IMR-90 (cell line): ENCODE data around the gene SORL1. TPM values are rescaled to one million over a fixed set of nuclear protein-coding genes. Genes with fewer than 3 reads are reported as not detected.

Source experiments
- ATAC-seq: fragments of 200-7000 bp; cut with Tn5 transposase; 2 replicates; pipeline ENCODE4 v1.9.1; 2020; ENCODE audit warnings: low read depth, mild to moderate bottlenecking, moderate library complexity
- BruUV-seq: library from RNA; stranded (reverse); fragments of 400-500 nt; replicated peaks from 2 replicates; lab custom pipeline; 2021; lab: Mats Ljungman, UMichigan
- CTCF ChIA-PET: fragments of 300-600 bp; formaldehyde crosslinking; extraction: SDS; loops from one replicate; lab custom pipeline; 2021; ENCODE audit warnings: antibody characterized with exemption; lab: Yijun Ruan, JAX
- POLR2A ChIA-PET: fragments of 300-600 bp; sonication (Branson Sonifier 250); formaldehyde crosslinking; loops from one replicate; lab custom pipeline; 2022; ENCODE audit warnings: antibody characterized with exemption; ENCODE audit not compliant: unreplicated experiment; lab: Charles Lee
- DNase-seq: peaks from one replicate; pipeline ENCODE4 v3.0.0; 2013
- H2AFZ ChIP-seq: replicated peaks from 2 replicates; pipeline ENCODE3; 2013; ENCODE audit warnings: low read length, mild to moderate bottlenecking; ENCODE audit not compliant: poor library complexity
- H2AK5ac ChIP-seq: 2 replicates; pipeline ENCODE4 v1.6.1; 2013; ENCODE audit warnings: low read depth, low read length, inconsistent platforms
- H2AK9ac ChIP-seq: replicated peaks from 2 replicates; pipeline ENCODE3; 2013; ENCODE audit warnings: mild to moderate bottlenecking, low read depth, low read length, moderate library complexity; ENCODE audit not compliant: poor library complexity
- H2BK120ac ChIP-seq: 2 replicates; pipeline ENCODE4 v1.6.1; 2013; ENCODE audit warnings: low read depth, low read length, inconsistent platforms
- H2BK15ac ChIP-seq: 3 replicates; pipeline ENCODE4 v1.6.1; 2013; ENCODE audit warnings: low read depth, low read length, inconsistent platforms
- H2BK20ac ChIP-seq: 2 replicates; pipeline ENCODE4 v1.6.1; 2013; ENCODE audit warnings: low read depth, mild to moderate bottlenecking, inconsistent platforms, low read length, moderate library complexity
- H2BK5ac ChIP-seq: 2 replicates; pipeline ENCODE4 v1.6.1; 2013; ENCODE audit warnings: mild to moderate bottlenecking, low read depth, low read length, inconsistent platforms; ENCODE audit not compliant: poor library complexity, severe bottlenecking
- H3K14ac ChIP-seq: replicated peaks from 2 replicates; pipeline ENCODE4 v1.6.1; 2013; ENCODE audit warnings: low read depth, low read length, inconsistent platforms
- H3K18ac ChIP-seq: 2 replicates; pipeline ENCODE4 v1.6.1; 2013; ENCODE audit warnings: low read depth, low read length, control low read depth
- H3K23ac ChIP-seq: 2 replicates; pipeline ENCODE4 v1.6.1; 2013; ENCODE audit warnings: low read depth, low read length, inconsistent platforms
- H3K27ac ChIP-seq: 2 replicates; pipeline ENCODE4 v1.5.1; 2013; ENCODE audit warnings: mild to moderate bottlenecking, control low read depth, low read length; ENCODE audit not compliant: insufficient read depth
- H3K27me3 ChIP-seq: 2 replicates; pipeline ENCODE4 v1.6.1; 2013; ENCODE audit warnings: low read length; ENCODE audit not compliant: control insufficient read depth, insufficient read depth
- H3K36me3 ChIP-seq: 2 replicates; pipeline ENCODE4 v1.6.1; 2013; ENCODE audit warnings: low read length, mixed read lengths; ENCODE audit not compliant: control insufficient read depth, insufficient read depth
- H3K4ac ChIP-seq: 2 replicates; pipeline ENCODE4 v1.6.1; 2013; ENCODE audit warnings: low read depth, low read length, inconsistent platforms
- H3K4me1 ChIP-seq: 2 replicates; pipeline ENCODE4 v1.6.1; 2013; ENCODE audit warnings: low read length, mixed read lengths; ENCODE audit not compliant: control insufficient read depth, insufficient read depth
- H3K4me2 ChIP-seq: 2 replicates; pipeline ENCODE4 v1.6.1; 2013; ENCODE audit warnings: low read depth, mild to moderate bottlenecking, control low read depth, low read length, moderate library complexity
- H3K4me3 ChIP-seq: 2 replicates; pipeline ENCODE4 v1.5.1; 2013; ENCODE audit warnings: low read depth, mild to moderate bottlenecking, control low read depth, low read length, moderate library complexity; ENCODE audit not compliant: insufficient read depth
- H3K56ac ChIP-seq: 2 replicates; pipeline ENCODE4 v1.6.1; 2013; ENCODE audit warnings: low read length, inconsistent platforms; ENCODE audit not compliant: insufficient read depth; ENCODE audit errors: extremely low read depth
- H3K79me1 ChIP-seq, 2 experiments: 2 replicates each; pipeline ENCODE4 v1.6.1; 2013; ENCODE audit warnings: low read length in 2 of 2, inconsistent platforms in 1 of 2, low read depth in 1 of 2
- H3K9ac ChIP-seq: 2 replicates; pipeline ENCODE4 v1.6.1; 2013; ENCODE audit warnings: low read depth, low read length, control low read depth
- H3K9me1 ChIP-seq: 2 replicates; pipeline ENCODE4 v1.6.1; 2013; ENCODE audit warnings: low read length, inconsistent platforms; ENCODE audit not compliant: insufficient read depth
- H3K9me3 ChIP-seq: 2 replicates; pipeline ENCODE4 v1.6.1; 2013; ENCODE audit warnings: low read length; ENCODE audit not compliant: control insufficient read depth, insufficient read depth
- H4K20me1 ChIP-seq: 2 replicates; pipeline ENCODE4 v1.6.1; 2013; ENCODE audit warnings: low read length, inconsistent platforms; ENCODE audit not compliant: insufficient read depth
- H4K5ac ChIP-seq: 2 replicates; pipeline ENCODE4 v1.6.1; 2013; ENCODE audit warnings: mild to moderate bottlenecking, low read depth, low read length, control low read depth
- H4K8ac ChIP-seq, 2 experiments: 2 replicates each; pipeline ENCODE4 v1.6.1; 2013; ENCODE audit warnings: low read depth in 2 of 2, low read length in 2 of 2, control low read depth in 1 of 2, inconsistent platforms in 1 of 2
- H4K91ac ChIP-seq: 2 replicates; pipeline ENCODE4 v1.6.1; 2013; ENCODE audit warnings: low read depth, low read length, inconsistent platforms; ENCODE audit not compliant: insufficient read depth
- CEBPB ChIP-seq: IDR thresholded peaks from 2 replicates; pipeline ENCODE4 v1.6.1; 2012; ENCODE audit warnings: low read depth, low read length, improper control_type of control experiment
- CHD1 ChIP-seq: IDR thresholded peaks from 2 replicates; pipeline ENCODE4 v1.6.1; 2012; ENCODE audit warnings: low read depth, low read length, improper control_type of control experiment
- FOS ChIP-seq: fragments of 150-350 bp; IDR thresholded peaks from 2 replicates; pipeline ENCODE4 v1.6.1; 2016; ENCODE audit warnings: low read depth, low read length
- MAFK ChIP-seq: IDR thresholded peaks from 2 replicates; pipeline ENCODE4 v1.6.1; 2012; ENCODE audit warnings: low read depth, low read length, improper control_type of control experiment
- MAZ ChIP-seq: IDR thresholded peaks from 2 replicates; pipeline ENCODE4 v1.6.1; 2012; ENCODE audit warnings: low read depth, mild to moderate bottlenecking, low read length, improper control_type of control experiment, moderate library complexity, borderline replicate concordance
- MXI1 ChIP-seq: IDR thresholded peaks from 2 replicates; pipeline ENCODE4 v1.6.1; 2012; ENCODE audit warnings: low read depth, mild to moderate bottlenecking, low read length, moderate library complexity, borderline replicate concordance
- NFE2L2 ChIP-seq: fragments of 150-350 bp; IDR thresholded peaks from 2 replicates; pipeline ENCODE4 v1.6.1; 2016; ENCODE audit warnings: low read depth, mild to moderate bottlenecking, low read length
- POLR2A ChIP-seq: IDR thresholded peaks from 2 replicates; pipeline ENCODE4 v1.6.1; 2012; ENCODE audit warnings: mild to moderate bottlenecking, low read depth, low read length
- RAD21 ChIP-seq: IDR thresholded peaks from 2 replicates; pipeline ENCODE4 v1.6.1; 2012; ENCODE audit warnings: low read length, improper control_type of control experiment
- RFX5 ChIP-seq: IDR thresholded peaks from 2 replicates; pipeline ENCODE4 v1.8.0; 2012; ENCODE audit warnings: low read depth, mild to moderate bottlenecking, low read length, moderate library complexity
- SMC3 ChIP-seq: fragments of 150-350 bp; IDR thresholded peaks from 2 replicates; pipeline ENCODE4 v1.6.1; 2016; ENCODE audit warnings: low read depth, mild to moderate bottlenecking, antibody characterized with exemption, low read length, moderate library complexity
- WGBS, 2 experiments: methylation state at CpG; one replicate each; pipeline versions ENCODE4 v1.1.5 to v1.1.7; 2013; ENCODE audit warnings: missing lambda C conversion rate in 2 of 2; ENCODE audit not compliant: insufficient read length in 1 of 2; ENCODE audit errors: extremely low coverage in 2 of 2; 5-methylcytosine and 5-hydroxymethylcytosine counted together
- dilution Hi-C: fragments of 300-500 bp; cut with HindIII; formaldehyde crosslinking; loops from one replicate; pipeline ENCODE4 v1.14.3; 2018; ENCODE audit warnings: low sequenced_read_pairs; ENCODE audit not compliant: unreplicated experiment
- in situ Hi-C: fragments of 300-500 bp; cut with MboI; formaldehyde crosslinking; loops from 3 replicates; pipeline ENCODE4 v1.14.3; 2019; ENCODE audit warnings: low sequenced_read_pairs, inconsistent platforms, mixed read lengths
- intact Hi-C: fragments of 100-400 bp; cut with micrococcal nuclease; formaldehyde crosslinking; loops from 2 replicates; pipeline ENCODE4 v1.10.0; 2022
- polyA plus RNA-seq, 3 experiments: library from polyadenylated mRNA; depleted of rRNA; stranded (reverse); fragments of >200 nt; gene quantifications; 2 replicates each; pipeline ENCODE4 v1.2.3, GENCODE V29; 2012; ENCODE audit warnings: low replicate concordance in 1 of 3
- total RNA-seq: library from RNA; depleted of rRNA; stranded (reverse); fragments of >200 nt; gene quantifications from 2 replicates; pipeline ENCODE4 v1.2.3, GENCODE V29; 2012
- TF ChIP-seq, protein P1 (sequence below): fragments of 150-350 bp; IDR thresholded peaks from 2 replicates; pipeline ENCODE4 v1.6.1; 2017; ENCODE audit warnings: mild to moderate bottlenecking, antibody characterized with exemption, low read length, low read depth
- TF ChIP-seq, protein P2 (sequence below): conservative IDR thresholded peaks from 2 replicates; pipeline ENCODE4 v1.5.1; 2012; ENCODE audit warnings: mild to moderate bottlenecking, low read depth, low read length, improper control_type of control experiment
- TF ChIP-seq, protein P3 (sequence below): fragments of 150-350 bp; IDR thresholded peaks from 2 replicates; pipeline ENCODE4 v1.6.1; 2016; ENCODE audit warnings: low read depth, mild to moderate bottlenecking, low read length, moderate library complexity, borderline replicate concordance

SORL1 gene
- total and polyA plus RNA-seq, 2 of the 4 experiments (the other 2 are of a cell fraction): 1.0 to 2.0 TPM

DNA sequence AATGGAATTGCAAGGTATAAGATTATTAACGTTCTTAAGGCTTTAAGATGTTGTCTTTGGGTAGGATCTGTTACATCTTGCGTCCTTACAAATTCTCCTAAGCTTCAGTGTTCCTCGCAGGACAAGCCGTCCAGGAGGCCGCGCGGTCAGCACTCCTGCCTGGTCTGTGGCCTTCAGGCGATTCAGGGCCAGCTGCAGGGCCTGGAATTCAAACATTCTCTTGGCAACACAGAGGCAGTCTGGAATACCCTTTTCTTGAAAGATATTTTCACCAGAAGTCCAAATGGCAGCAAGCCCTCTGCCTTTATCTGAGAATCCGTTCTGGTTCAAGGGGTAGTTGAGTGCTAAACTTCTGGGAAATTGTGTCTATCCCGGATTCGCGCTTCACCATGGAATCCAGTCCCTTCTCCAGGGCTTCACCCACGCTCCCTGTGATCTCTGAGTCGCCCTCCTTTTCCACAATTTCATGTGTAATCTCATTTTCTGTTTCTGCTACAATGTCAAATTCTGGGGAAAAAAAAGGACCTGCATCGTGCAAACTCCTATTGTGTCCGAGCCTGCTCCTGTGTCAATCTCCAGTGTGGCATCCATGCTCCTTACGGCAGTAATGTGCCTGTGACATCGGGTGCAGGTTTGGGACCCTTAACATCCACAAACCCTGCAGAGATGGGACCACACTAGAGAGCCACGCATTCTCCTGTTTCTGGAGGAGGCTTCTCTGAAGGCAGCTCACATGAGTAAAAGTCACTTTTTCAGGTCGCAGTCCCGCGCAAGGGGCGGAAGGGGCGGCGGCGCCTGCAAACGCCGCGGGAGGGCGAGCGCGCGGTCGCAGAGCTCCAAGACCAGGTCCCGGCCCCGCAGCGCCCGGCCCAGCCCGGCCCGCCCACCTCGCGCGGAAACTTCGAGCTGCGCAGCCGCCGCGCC lies 25.4 kb upstream of the SORL1 start:
- Histone ChIP-seq H3K9ac (no peak overlapping the region; the same call in 1 of the 2 replicates), H3K14ac (no peak overlapping the region), H3K27me3 (peaks cover 36% of the 10 kb centered on the region), H2AK5ac (no peak overlapping the region), H3K4me2 (peak overlapping the region; percentile 73; the same call in 1 of the 2 replicates), H3K4me1 (no peaks in the 10 kb centered on the region; the same call in 1 of the 2 replicates), H3K56ac (no peak overlapping the region), H3K79me1 (no peaks in the 10 kb centered on the region), H2BK120ac (no peak overlapping the region), H3K4ac (no peak overlapping the region), H2BK15ac (no peak overlapping the region), H4K8ac (no peak overlapping the region), H4K5ac (no peak overlapping the region), H3K9me3 (no peaks in the 10 kb centered on the region; the same call in 1 of the 2 replicates), H3K4me3 (no peak overlapping the region; the same call in 1 of the 2 replicates), H2AK9ac (peak overlapping the region; percentile 1), H3K18ac (no peak overlapping the region), H3K23ac (no peak overlapping the region), H2AFZ (peak overlapping the region; percentile 46), H4K20me1 (no peaks in the 10 kb centered on the region), H3K27ac (no peak overlapping the region), H2BK20ac (no peak overlapping the region), H2BK5ac (no peak overlapping the region), H4K91ac (no peak overlapping the region), H3K9me1 (no peaks in the 10 kb centered on the region), H3K36me3 (no peaks in the 10 kb centered on the region)
- DNase-seq (no peak), ATAC-seq (peak; percentile 87)
- in situ Hi-C loops (no loop called here), dilution Hi-C loops (no loop called here), intact Hi-C loops (no loop called here)
- CTCF ChIA-PET: no interaction called here
- BruUV-seq: no TSS peak
- POLR2A ChIA-PET: interaction anchor here (0.6 kb wide), 1 partner anchor 1230 kb away, joined by 14 read pairs; no protein-coding TSS in a partner anchor
- WGBS, 2 experiments: 87% methylated on average over 4 of the region's 48 CpGs; no CpG with 5 or more reads in 1 of the 2 experiments
- TF ChIP-seq, protein P1, sequence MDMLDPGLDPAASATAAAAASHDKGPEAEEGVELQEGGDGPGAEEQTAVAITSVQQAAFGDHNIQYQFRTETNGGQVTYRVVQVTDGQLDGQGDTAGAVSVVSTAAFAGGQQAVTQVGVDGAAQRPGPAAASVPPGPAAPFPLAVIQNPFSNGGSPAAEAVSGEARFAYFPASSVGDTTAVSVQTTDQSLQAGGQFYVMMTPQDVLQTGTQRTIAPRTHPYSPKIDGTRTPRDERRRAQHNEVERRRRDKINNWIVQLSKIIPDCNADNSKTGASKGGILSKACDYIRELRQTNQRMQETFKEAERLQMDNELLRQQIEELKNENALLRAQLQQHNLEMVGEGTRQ: no peak
- TF ChIP-seq MAZ (no peak), NFE2L2 (no peak), RAD21 (no peak), FOS (no peak), POLR2A (no peak), CEBPB (no peak), MAFK (no peak), MXI1 (no peak), RFX5 (no peak), CHD1 (no peak), SMC3 (no peak)
- TF ChIP-seq, protein P2, sequence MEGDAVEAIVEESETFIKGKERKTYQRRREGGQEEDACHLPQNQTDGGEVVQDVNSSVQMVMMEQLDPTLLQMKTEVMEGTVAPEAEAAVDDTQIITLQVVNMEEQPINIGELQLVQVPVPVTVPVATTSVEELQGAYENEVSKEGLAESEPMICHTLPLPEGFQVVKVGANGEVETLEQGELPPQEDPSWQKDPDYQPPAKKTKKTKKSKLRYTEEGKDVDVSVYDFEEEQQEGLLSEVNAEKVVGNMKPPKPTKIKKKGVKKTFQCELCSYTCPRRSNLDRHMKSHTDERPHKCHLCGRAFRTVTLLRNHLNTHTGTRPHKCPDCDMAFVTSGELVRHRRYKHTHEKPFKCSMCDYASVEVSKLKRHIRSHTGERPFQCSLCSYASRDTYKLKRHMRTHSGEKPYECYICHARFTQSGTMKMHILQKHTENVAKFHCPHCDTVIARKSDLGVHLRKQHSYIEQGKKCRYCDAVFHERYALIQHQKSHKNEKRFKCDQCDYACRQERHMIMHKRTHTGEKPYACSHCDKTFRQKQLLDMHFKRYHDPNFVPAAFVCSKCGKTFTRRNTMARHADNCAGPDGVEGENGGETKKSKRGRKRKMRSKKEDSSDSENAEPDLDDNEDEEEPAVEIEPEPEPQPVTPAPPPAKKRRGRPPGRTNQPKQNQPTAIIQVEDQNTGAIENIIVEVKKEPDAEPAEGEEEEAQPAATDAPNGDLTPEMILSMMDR: no peak
- TF ChIP-seq, protein P3, sequence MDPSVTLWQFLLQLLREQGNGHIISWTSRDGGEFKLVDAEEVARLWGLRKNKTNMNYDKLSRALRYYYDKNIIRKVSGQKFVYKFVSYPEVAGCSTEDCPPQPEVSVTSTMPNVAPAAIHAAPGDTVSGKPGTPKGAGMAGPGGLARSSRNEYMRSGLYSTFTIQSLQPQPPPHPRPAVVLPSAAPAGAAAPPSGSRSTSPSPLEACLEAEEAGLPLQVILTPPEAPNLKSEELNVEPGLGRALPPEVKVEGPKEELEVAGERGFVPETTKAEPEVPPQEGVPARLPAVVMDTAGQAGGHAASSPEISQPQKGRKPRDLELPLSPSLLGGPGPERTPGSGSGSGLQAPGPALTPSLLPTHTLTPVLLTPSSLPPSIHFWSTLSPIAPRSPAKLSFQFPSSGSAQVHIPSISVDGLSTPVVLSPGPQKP: no peak
